Right lobe of liver (tissue), 6 donors: ENCODE results near the gene TMEM60. TPM values are rescaled to one million over a fixed set of nuclear protein-coding genes. Genes with fewer than 3 reads are reported as not detected.
A peak's percentile ranks its signal among the peaks of the same experiment; 100 is the strongest.

Experiments used
- ATAC-seq, 4 donors: fragments of 200-7000 bp; cut with Tn5 transposase; one replicate each; pipeline ENCODE4 v1.9.1; 2020; ENCODE audit warnings: mild to moderate bottlenecking in 4 of 4, moderate library complexity in 4 of 4
- DNase-seq, 3 donors: peaks; one replicate each; pipeline ENCODE4 v3.0.0-alpha.2; 2020
- H3K27ac ChIP-seq, 3 donors: fragments of 200-600 bp; one replicate each; pipeline ENCODE4 v1.8.0; 2022
- H3K27me3 ChIP-seq, 2 donors: fragments of 200-600 bp; one replicate each; pipeline ENCODE4 v1.8.0; 2022
- H3K36me3 ChIP-seq, 4 donors: fragments of 200-600 bp; sonication (generic) in 1 of 4; one replicate each; pipeline versions ENCODE4 v1.5.1 to v1.8.0; 2017 to 2022; ENCODE audit warnings: control low read depth in 1 of 4
- H3K4me1 ChIP-seq, 4 donors: fragments of 200-600 bp; sonication (generic) in 1 of 4; one replicate each; pipeline versions ENCODE4 v1.5.1 to v1.8.0; 2017 to 2022; ENCODE audit warnings: control low read depth in 1 of 4
- H3K4me3 ChIP-seq, 3 donors: fragments of 200-600 bp; one replicate each; pipeline ENCODE4 v1.8.0; 2022
- H3K9me3 ChIP-seq, 4 donors: fragments of 200-600 bp; sonication (generic) in 1 of 4; one replicate each; pipeline versions ENCODE4 v1.5.1 to v1.8.0; 2017 to 2022; ENCODE audit warnings: control low read depth in 1 of 4
- POLR2A ChIP-seq: fragments of 450-650 bp; IDR thresholded peaks from one replicate; pipeline ENCODE4 v1.6.1; 2017; ENCODE audit warnings: antibody characterized with exemption, mild to moderate bottlenecking
- WGBS: methylation state at CpG from one replicate; pipeline ENCODE4 v1.1.6; 2018; ENCODE audit warnings: low coverage, low lambda C conversion rate; ENCODE audit not compliant: insufficient coverage; ENCODE audit errors: missing lambda C conversion rate; 5-methylcytosine and 5-hydroxymethylcytosine counted together
- intact Hi-C, 2 donors: fragments of 100-400 bp; cut with DNase I; formaldehyde crosslinking; loops; one replicate each; pipeline versions ENCODE4 v1.11.2 to v1.14.1; 2022
- total RNA-seq, 6 experiments: library from RNA; depleted of rRNA in 2 of 6; stranded (reverse); fragments of >200 nt in 2 of 6; fragmentation: NEBNext Ultra II Directional in 3 of 6; extraction: Animal tissue kit (Norgen Biotek cat#: 25700) in 3 of 6; gene quantifications; one replicate each; pipeline versions ENCODE4 v1.1.0 to v1.2.4, GENCODE V29; 2016 to 2023
- TF ChIP-seq, protein P1 (sequence below), 4 donors: fragments of 200-600 bp in 3 of 4; fragments of 450-650 bp in 1 of 4; IDR thresholded peaks; one replicate each; pipeline versions ENCODE4 v1.5.1 to v1.8.0; 2016 to 2022; ENCODE audit warnings: antibody characterized with exemption in 4 of 4, mild to moderate bottlenecking in 2 of 4
- donor health status: DM: no; HTN: yes; CAD: no.
- donor health status: DM: no; HTN: no; CAD: no.
- donor health status: DM: no; HTN: no; CAD: no.
- donor health status: DM: no; HTN: yes; CAD: no.
- donor health status: DM: no; HTN: yes; CAD: no.

The TMEM60 gene
- total RNA-seq, 6 experiments from 2014 or later: 6.6 to 10.4 (median 8.0) TPM

DNA sequence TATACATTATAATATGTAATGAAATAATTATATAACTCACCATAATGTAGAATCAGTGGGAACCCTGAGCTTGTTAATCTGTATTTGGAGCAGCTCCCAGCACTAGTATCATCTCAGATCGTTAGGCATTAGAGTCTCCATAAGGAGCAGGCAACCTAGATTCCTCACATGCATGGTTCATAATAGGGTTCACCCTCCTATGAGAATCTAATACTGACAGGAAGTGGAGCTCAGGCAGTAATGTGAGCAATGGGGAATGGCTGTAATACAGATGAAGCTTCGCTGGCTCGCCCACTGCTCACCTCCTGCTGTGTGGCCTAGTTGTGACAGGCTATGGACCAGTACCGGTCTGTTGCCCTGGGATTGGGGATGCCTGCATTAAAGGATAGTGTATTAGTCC lies 52.5 kb downstream of the TMEM60 start:
- peaks cover 0 to 20% (median 4%) of the 10 kb centered on the region in 4 donors for H3K4me1 ChIP-seq
- H3K27me3 ChIP-seq: no peaks in the 10 kb centered on the region
- no peak for TF ChIP-seq POLR2A
- TF ChIP-seq, protein P1, sequence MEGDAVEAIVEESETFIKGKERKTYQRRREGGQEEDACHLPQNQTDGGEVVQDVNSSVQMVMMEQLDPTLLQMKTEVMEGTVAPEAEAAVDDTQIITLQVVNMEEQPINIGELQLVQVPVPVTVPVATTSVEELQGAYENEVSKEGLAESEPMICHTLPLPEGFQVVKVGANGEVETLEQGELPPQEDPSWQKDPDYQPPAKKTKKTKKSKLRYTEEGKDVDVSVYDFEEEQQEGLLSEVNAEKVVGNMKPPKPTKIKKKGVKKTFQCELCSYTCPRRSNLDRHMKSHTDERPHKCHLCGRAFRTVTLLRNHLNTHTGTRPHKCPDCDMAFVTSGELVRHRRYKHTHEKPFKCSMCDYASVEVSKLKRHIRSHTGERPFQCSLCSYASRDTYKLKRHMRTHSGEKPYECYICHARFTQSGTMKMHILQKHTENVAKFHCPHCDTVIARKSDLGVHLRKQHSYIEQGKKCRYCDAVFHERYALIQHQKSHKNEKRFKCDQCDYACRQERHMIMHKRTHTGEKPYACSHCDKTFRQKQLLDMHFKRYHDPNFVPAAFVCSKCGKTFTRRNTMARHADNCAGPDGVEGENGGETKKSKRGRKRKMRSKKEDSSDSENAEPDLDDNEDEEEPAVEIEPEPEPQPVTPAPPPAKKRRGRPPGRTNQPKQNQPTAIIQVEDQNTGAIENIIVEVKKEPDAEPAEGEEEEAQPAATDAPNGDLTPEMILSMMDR (IDR thresholded peaks at IDR 0.05): no peak
- H3K36me3 ChIP-seq: peaks cover 0 to 6% (median 2%) of the 10 kb centered on the region in 4 donors
- 95% methylated on average over 4 of the region's 4 CpGs for WGBS
- H3K4me3 ChIP-seq: no peak overlapping the region
- peak overlapping the region in 1 of 3 donors; percentile 72 for H3K27ac ChIP-seq
- intact Hi-C loops: no loop called here
- no peak for ATAC-seq
- H3K9me3 ChIP-seq: no peaks in the 10 kb centered on the region
- DNase-seq: no peak

Other genes starting within 250 kb of the TMEM60 start
- gene RSBN1L, start 102.0 kb downstream of the TMEM60 start, total RNA-seq: 10 to 100 TPM in 1 of 6 experiments, 1 to 10 TPM in 5; 8.2 to 10.4 (median 8.8) TPM
- gene PHTF2, start 339 bp upstream of the TMEM60 start, total RNA-seq: 1 to 10 TPM; 2.4 to 6.8 (median 5.5) TPM